GM12874 (cell line): ENCODE data around the gene KRTAP22-2.

Experiments
- TF ChIP-seq, protein P1 (sequence below): IDR thresholded peaks from 2 replicates; pipeline ENCODE4 v1.5.1; 2011; ENCODE audit warnings: low read depth, mild to moderate bottlenecking, control low read depth, low read length, moderate library complexity; ENCODE audit not compliant: insufficient read depth

KRTAP22-2 gene

DNA sequence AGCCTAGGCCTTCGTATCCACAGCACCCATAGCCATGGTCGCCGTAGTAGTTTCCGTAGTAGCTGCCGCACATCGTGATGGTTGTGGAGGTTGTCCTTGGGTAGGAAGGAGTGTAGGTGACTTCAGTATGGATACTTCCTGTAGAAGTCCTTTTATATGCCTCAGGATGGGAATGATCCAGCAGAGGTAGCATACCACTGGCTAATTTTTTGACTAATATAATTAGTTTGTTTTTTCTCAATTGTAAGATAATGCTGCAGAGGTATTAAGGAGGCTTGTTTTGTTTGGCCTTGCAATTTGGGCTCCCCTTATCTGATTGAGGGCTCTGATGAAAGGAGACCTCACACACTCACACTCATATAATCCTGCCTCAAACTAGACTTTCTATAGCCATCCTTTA is 8.6 kb upstream of the KRTAP22-2 start, which contains the start of gene KRTAP6-2:
KRTAP6-2 (minus strand) TSS at position 101 of the 400 bp plus-strand sequence; CDS start at position 73, 28 bp downstream.
- TF ChIP-seq, protein P1, sequence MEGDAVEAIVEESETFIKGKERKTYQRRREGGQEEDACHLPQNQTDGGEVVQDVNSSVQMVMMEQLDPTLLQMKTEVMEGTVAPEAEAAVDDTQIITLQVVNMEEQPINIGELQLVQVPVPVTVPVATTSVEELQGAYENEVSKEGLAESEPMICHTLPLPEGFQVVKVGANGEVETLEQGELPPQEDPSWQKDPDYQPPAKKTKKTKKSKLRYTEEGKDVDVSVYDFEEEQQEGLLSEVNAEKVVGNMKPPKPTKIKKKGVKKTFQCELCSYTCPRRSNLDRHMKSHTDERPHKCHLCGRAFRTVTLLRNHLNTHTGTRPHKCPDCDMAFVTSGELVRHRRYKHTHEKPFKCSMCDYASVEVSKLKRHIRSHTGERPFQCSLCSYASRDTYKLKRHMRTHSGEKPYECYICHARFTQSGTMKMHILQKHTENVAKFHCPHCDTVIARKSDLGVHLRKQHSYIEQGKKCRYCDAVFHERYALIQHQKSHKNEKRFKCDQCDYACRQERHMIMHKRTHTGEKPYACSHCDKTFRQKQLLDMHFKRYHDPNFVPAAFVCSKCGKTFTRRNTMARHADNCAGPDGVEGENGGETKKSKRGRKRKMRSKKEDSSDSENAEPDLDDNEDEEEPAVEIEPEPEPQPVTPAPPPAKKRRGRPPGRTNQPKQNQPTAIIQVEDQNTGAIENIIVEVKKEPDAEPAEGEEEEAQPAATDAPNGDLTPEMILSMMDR, result no peak

DNA sequence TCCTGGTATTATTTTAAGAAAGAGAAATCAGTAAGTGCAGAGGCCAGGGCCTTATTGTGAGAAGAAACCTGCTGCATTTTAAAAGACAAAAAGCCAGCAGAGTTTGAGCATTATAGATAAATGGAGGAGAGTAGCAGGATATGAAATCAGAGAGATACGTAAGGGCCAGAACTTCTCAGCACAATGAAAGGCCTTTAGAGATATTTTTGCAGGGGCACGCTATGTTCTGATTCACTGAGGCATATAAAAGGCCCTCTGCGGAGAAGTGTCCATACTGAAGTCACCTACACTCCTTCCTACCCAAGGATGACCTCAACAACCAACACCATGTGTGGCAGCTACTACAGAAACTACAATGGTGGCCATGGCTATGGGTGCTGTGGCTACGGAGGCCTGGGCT is 1.9 kb upstream of the KRTAP22-2 start, which contains the start of gene KRTAP6-3:
KRTAP6-3 (plus strand) TSS at position 301 of the 400 bp plus-strand sequence; CDS start at position 307, 6 bp downstream.
- TF ChIP-seq, protein P1, result no peak

DNA sequence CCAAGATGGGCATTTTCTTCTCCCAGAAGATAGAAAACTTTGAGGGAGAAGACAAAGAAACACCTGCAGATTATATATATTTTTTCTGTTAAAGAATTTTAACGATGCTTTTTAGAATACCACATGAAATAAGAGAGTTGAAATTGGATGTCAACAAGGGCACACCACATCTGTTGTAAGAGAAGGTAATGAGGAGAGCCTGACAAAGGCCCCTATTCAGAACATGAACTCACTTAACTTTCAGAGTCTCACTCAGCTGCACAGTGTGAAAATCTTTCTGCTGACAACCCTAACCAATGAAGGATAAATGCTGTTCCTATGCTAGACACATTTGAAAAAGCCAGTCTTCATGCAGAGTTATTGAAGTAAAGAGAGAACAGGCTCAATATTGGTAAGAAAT is 7.3 kb downstream of the KRTAP22-2 start:
- TF ChIP-seq, protein P1, result no peak

DNA sequence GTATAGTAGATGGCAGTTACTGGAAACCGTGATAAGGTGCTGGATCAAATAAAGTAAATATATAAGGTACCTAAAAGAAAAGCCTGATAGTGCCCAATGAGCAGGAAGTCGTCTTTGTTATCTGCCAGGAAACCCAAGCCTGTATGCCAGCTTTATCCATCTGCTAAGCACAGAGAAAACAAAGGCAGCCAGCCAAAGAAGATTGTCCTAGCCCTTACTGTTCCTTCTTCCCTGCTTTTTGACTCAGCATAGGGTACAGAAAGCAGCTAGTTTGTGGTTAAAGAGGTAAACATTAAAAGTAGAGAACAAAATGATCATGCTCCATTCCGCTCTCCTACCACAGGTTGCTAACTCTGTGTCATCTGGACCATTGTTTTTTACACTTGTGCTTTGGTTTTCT is 10.1 kb downstream of the KRTAP22-2 start:
- TF ChIP-seq, protein P1, result no peak

DNA sequence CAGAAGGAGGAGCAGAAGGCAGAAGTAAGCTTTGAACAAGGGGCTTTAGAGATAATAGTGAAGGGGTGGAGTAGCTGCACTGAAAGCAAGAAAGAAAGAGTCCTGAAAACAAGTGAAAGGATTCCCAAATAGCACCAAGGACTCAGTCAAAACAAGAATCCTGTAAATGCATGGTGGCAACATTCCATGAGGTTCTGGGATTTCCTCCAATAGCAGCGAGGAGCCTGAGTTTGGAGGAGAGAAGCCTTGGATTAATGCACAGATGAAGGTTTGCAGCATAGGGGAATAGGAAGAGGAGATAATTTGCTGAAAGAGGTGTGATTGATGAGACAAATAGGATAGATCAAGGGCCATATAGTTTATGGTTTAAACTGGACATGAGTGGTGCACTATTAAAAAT is 10.9 kb downstream of the KRTAP22-2 start:
- TF ChIP-seq, protein P1, result no peak

DNA sequence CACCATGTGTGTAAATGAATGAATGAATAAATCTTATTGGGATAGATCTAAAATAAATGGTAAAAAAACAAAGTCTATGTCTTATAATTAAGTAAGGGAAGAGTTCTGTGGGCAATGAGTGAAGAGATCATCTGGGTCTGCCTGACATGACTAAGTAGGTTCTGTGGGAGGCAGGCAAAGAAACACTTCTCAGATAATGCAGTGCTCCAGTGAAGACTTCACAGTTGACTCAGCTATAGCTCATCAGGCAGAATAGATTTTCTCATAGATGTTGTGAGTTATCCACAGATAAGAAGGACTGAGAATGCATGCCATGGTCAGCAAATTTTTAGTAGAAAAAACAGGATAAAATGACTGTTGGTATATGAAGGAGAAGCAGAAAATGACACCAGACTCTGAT is 12.4 kb downstream of the KRTAP22-2 start:
- TF ChIP-seq, protein P1, result no peak

DNA sequence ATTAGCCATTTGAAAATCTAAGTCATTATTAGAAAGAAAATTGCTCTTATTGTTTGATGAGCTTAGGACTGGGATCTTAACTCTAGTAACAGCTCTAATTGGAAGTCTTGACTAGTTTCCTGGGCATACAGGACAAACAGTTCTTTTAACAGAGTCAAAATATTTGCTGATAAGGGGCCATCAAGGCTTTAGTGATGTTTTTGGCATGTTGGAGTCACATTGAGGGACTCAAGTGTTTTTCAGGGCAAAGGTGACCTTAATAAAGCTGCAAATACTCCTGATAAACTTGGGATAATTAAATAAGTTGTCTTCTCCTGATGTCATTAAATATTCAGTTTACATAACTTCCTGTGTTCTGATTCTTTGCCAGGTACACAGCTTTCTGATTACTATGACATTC is 22.6 kb downstream of the KRTAP22-2 start:
- TF ChIP-seq, protein P1, result no peak
